ENCODE data around the gene PLD2.

DNA sequence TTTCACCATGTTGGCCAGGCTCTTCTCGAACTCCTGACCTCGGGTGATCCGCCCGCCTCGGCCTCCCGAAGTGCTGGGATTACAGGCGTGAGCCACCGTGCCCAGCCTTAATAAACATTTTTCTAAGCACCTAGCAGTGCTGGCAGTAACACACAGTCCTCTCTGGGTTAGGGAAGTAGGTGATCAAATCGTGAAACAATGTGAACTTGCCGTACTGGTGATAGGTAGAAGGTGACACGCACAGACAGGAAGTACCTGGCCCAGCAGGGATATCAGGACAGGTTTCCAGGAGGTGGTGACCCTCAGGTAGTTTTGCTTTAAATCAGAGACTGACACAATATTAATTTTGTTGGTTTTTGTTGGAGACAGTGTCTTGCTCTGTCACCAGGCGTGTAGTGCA is 4.5 kb downstream of the PLD2 start:
- TF ChIP-seq, protein P1, sequence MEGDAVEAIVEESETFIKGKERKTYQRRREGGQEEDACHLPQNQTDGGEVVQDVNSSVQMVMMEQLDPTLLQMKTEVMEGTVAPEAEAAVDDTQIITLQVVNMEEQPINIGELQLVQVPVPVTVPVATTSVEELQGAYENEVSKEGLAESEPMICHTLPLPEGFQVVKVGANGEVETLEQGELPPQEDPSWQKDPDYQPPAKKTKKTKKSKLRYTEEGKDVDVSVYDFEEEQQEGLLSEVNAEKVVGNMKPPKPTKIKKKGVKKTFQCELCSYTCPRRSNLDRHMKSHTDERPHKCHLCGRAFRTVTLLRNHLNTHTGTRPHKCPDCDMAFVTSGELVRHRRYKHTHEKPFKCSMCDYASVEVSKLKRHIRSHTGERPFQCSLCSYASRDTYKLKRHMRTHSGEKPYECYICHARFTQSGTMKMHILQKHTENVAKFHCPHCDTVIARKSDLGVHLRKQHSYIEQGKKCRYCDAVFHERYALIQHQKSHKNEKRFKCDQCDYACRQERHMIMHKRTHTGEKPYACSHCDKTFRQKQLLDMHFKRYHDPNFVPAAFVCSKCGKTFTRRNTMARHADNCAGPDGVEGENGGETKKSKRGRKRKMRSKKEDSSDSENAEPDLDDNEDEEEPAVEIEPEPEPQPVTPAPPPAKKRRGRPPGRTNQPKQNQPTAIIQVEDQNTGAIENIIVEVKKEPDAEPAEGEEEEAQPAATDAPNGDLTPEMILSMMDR (IDR thresholded peaks at IDR 0.05) = no peak
- no peak for TF ChIP-seq POLR2AphosphoS5 (IDR thresholded peaks at IDR 0.05)

All from gastroesophageal sphincter (tissue), 3 donors.